B cell (primary cell): Measurements from ENCODE around the gene PRR35. TPM values are rescaled to one million over a fixed set of nuclear protein-coding genes. Genes with fewer than 3 reads are reported as not detected.

Experiments
- ATAC-seq: fragments of 200-7000 bp; cut with Tn5 transposase; one replicate; pipeline ENCODE4 v1.10.0; 2021; ENCODE audit warnings: low read depth, mild to moderate bottlenecking, moderate number of reproducible peaks, moderate library complexity
- CTCF ChIA-PET: fragments of 350-600 bp; sonication (Branson Sonifier 250); formaldehyde crosslinking; loops from one replicate; lab custom pipeline; 2021; ENCODE audit warnings: antibody characterized with exemption, inconsistent platforms; lab: Charles Lee
- POLR2A ChIA-PET: fragments of 350-600 bp; sonication (Branson Sonifier 250); formaldehyde crosslinking; loops from one replicate; lab custom pipeline; 2021; ENCODE audit warnings: antibody characterized with exemption; lab: Charles Lee
- DNase-seq: peaks from one replicate; pipeline ENCODE4 v3.0.0; 2013
- H2AFZ ChIP-seq: 2 replicates; pipeline ENCODE4 v1.6.1; 2012; ENCODE audit warnings: mild to moderate bottlenecking, low read depth, low read length; ENCODE audit not compliant: insufficient read depth, poor library complexity, severe bottlenecking
- H3K27ac ChIP-seq, 2 donors: 1 replicate in 1 of 2; 2 replicates in 1 of 2; pipeline ENCODE4 v1.5.1; 2012 to 2013; ENCODE audit warnings: low read length in 2 of 2, mild to moderate bottlenecking in 2 of 2, moderate library complexity in 1 of 2
- H3K27me3 ChIP-seq, 4 experiments: fragments of 200-600 bp in 1 of 4; sonication (generic) in 1 of 4; replicated peaks in 1 of 4; 1 replicate in 2 of 4; 2 replicates in 2 of 4; pipeline versions ENCODE4 v1.6.1 to v1.7.0; 2013 to 2016; ENCODE audit warnings: low read length in 3 of 4, mild to moderate bottlenecking in 2 of 4, mixed read lengths in 1 of 4, moderate library complexity in 1 of 4; ENCODE audit not compliant: insufficient read depth in 4 of 4, control insufficient read depth in 3 of 4; ENCODE audit errors: control extremely low read depth in 1 of 4
- H3K36me3 ChIP-seq, 2 experiments: replicated peaks in 1 of 2; 1 replicate in 1 of 2; 2 replicates in 1 of 2; pipeline versions ENCODE4 v1.6.1 to v1.7.1; 2013; ENCODE audit warnings: low read length in 1 of 2; ENCODE audit not compliant: insufficient read depth in 2 of 2, control insufficient read depth in 1 of 2; ENCODE audit errors: control extremely low read depth in 1 of 2, extremely low read depth in 1 of 2
- H3K4me1 ChIP-seq, 2 donors: fragments of 200-600 bp in 1 of 2; sonication (generic) in 1 of 2; 1 replicate in 1 of 2; 2 replicates in 1 of 2; pipeline versions ENCODE4 v1.5.1 to v1.6.1; 2013 to 2017; ENCODE audit warnings: low read length in 2 of 2; ENCODE audit not compliant: control insufficient read depth in 2 of 2, insufficient read depth in 2 of 2
- H3K4me2 ChIP-seq: replicated peaks from 2 replicates; pipeline ENCODE3; 2012; ENCODE audit warnings: mild to moderate bottlenecking, low read depth, low read length; ENCODE audit not compliant: poor library complexity, severe bottlenecking
- H3K4me3 ChIP-seq, 5 experiments: fragments of 200-600 bp in 1 of 5; sonication (generic) in 1 of 5; 1 replicate in 3 of 5; 2 replicates in 2 of 5; pipeline versions ENCODE4 v1.5.1 to v1.7.0; 2011 to 2016; ENCODE audit warnings: low read length in 4 of 5, mild to moderate bottlenecking in 4 of 5, low read depth in 2 of 5, control low read depth in 1 of 5, moderate library complexity in 1 of 5; ENCODE audit not compliant: insufficient read depth in 1 of 5; ENCODE audit errors: control extremely low read depth in 1 of 5, extremely low read depth in 1 of 5
- H3K79me2 ChIP-seq: fragments of 200-600 bp; sonication (generic); one replicate; pipeline ENCODE4 v1.6.0; 2016; ENCODE audit warnings: low read length; ENCODE audit not compliant: control insufficient read depth, insufficient read depth
- H3K9ac ChIP-seq: fragments of 200-600 bp; sonication (generic); 2 replicates; pipeline ENCODE4 v1.6.1; 2017; ENCODE audit warnings: mild to moderate bottlenecking, low read length, moderate library complexity
- H3K9me3 ChIP-seq, 3 donors: one replicate each; pipeline versions ENCODE4 v1.6.1 to v1.7.1; 2013; ENCODE audit warnings: low read length in 2 of 3; ENCODE audit not compliant: control insufficient read depth in 2 of 3, insufficient read depth in 1 of 3; ENCODE audit errors: control extremely low read depth in 1 of 3
- H4K20me1 ChIP-seq: 2 replicates; pipeline ENCODE4 v1.6.0; 2012; ENCODE audit warnings: mild to moderate bottlenecking, low read length; ENCODE audit not compliant: insufficient read depth, control insufficient read depth, poor library complexity, severe bottlenecking
- H3K27ac Mint-ChIP-seq: one replicate; pipeline ENCODE4 v1.8.0; 2021; ENCODE audit warnings: mixed read lengths
- H3K27me3 Mint-ChIP-seq: one replicate; pipeline ENCODE4 v1.8.0; 2021; ENCODE audit warnings: mixed read lengths
- H3K4me1 Mint-ChIP-seq: one replicate; pipeline ENCODE4 v1.8.0; 2021; ENCODE audit warnings: mixed read lengths
- H3K4me3 Mint-ChIP-seq: one replicate; pipeline ENCODE4 v1.8.0; 2021; ENCODE audit warnings: mixed read lengths
- H3K9me3 Mint-ChIP-seq: one replicate; pipeline ENCODE4 v1.8.0; 2022; ENCODE audit warnings: mixed read lengths; ENCODE audit not compliant: insufficient read depth
- CTCF ChIP-seq: fragments of 200-600 bp; IDR thresholded peaks from one replicate; pipeline ENCODE4 v1.8.0; 2022; ENCODE audit warnings: antibody characterized with exemption, mild to moderate bottlenecking
- EZH2 ChIP-seq: IDR thresholded peaks from 2 replicates; pipeline ENCODE4 v1.6.1; 2012; ENCODE audit warnings: borderline replicate concordance, low read depth, mild to moderate bottlenecking, moderate library complexity, low read length; ENCODE audit not compliant: insufficient read depth, poor library complexity, severe bottlenecking
- WGBS: methylation state at CpG from one replicate; pipeline ENCODE4 v1.1.5; 2013; ENCODE audit warnings: missing lambda C conversion rate; ENCODE audit not compliant: insufficient coverage; 5-methylcytosine and 5-hydroxymethylcytosine counted together
- intact Hi-C: fragments of 100-400 bp; cut with micrococcal nuclease; formaldehyde crosslinking; loops from one replicate; pipeline ENCODE4 v1.10.0; 2022
- polyA plus RNA-seq: library from polyadenylated mRNA; depleted of rRNA; stranded (reverse); fragments of >200 nt; gene quantifications from 2 replicates; pipeline ENCODE4 v1.2.3, GENCODE V29; 2012
- total RNA-seq, 2 donors: library from RNA; stranded (reverse); fragments of 120-200 nt in 1 of 2; gene quantifications; 1 replicate in 1 of 2; 2 replicates in 1 of 2; pipeline versions ENCODE4 v1.2.3 to v1.2.4, GENCODE V29; 2013 to 2022

Gene PRR35
- total and polyA plus RNA-seq, 2 donors (not counting 1 experiment from before 2014, with no cell fraction given): not detected

GRCh38 chr16:588889-589657, 28.9 kb downstream of the PRR35 start:
- peaks cover 50% of the 10 kb centered on the region for H3K79me2 ChIP-seq
- H4K20me1 ChIP-seq: peaks cover 41% of the 10 kb centered on the region
- TF ChIP-seq EZH2: no peak
- no peak for TF ChIP-seq CTCF
- H3K9me3 ChIP-seq: no peaks in the 10 kb centered on the region
- DNase-seq (peak; percentile 100), ATAC-seq (peak; percentile 72)
- intact Hi-C loops: loop anchor here (1.0 to 5.0 kb wide), 6 partner anchors 10 to 187 kb away; partner anchors contain the start of genes CAPN15, DECR2, METTL26 and WDR90
- H3K9ac ChIP-seq: peak overlapping the region; percentile 82
- no peaks in the 10 kb centered on the region for H3K9me3 Mint-ChIP-seq
- peak overlapping the region; percentile 99 for H3K4me3 Mint-ChIP-seq
- peaks cover 14 to 30% of the 10 kb centered on the region in 2 donors for H3K4me1 ChIP-seq
- WGBS: under 1% methylated on average over 107 of the region's 107 CpGs
- CTCF ChIA-PET: interaction anchor here (1.3 kb wide), 1 partner anchor 10 kb away, joined by 5 read pairs; no protein-coding TSS in a partner anchor
- peak overlapping the region; percentile 85 to 88 for H3K27ac ChIP-seq
- H2AFZ ChIP-seq: peak overlapping the region; percentile 96
- H3K36me3 ChIP-seq: no peaks in the 10 kb centered on the region
- H3K4me2 ChIP-seq: peak overlapping the region; percentile 86
- H3K27me3 ChIP-seq: peaks cover 0 to 2% (median 0%) of the 10 kb centered on the region in 4 experiments
- H3K27ac Mint-ChIP-seq: peak overlapping the region; percentile 100
- POLR2A ChIA-PET: interaction anchor here (0.7 to 1.3 kb wide), 3 partner anchors 9 to 22 kb away, joined by 3 read pairs; partner anchors contain the start of gene NHLRC4
- H3K4me1 Mint-ChIP-seq: peaks cover 46% of the 10 kb centered on the region
- no peaks in the 10 kb centered on the region for H3K27me3 Mint-ChIP-seq
- H3K4me3 ChIP-seq: peak overlapping the region; percentile 66 to 89 (median 78)
